Thyroid gland (tissue), 4 donors: ENCODE results near the gene PRR20G. TPM values are rescaled to one million over a fixed set of nuclear protein-coding genes. Genes with fewer than 3 reads are reported as not detected.

ENCODE experiments used
- DNase-seq, 2 donors: peaks; one replicate each; pipeline ENCODE4 v3.0.0-alpha.2; 2019
- H3K27ac ChIP-seq, 3 donors: fragments of 200-600 bp; sonication (generic); 1 replicate in 2 of 3; 2 replicates in 1 of 3; pipeline ENCODE4 v1.5.1; 2016 to 2019; ENCODE audit warnings: mild to moderate bottlenecking in 1 of 3, moderate library complexity in 1 of 3
- H3K27me3 ChIP-seq: fragments of 200-600 bp; sonication (generic); one replicate; pipeline ENCODE4 v1.5.1; 2019
- H3K36me3 ChIP-seq, 2 donors: fragments of 200-600 bp; sonication (generic); one replicate each; pipeline ENCODE4 v1.5.1; 2016 to 2019
- H3K4me1 ChIP-seq, 2 donors: fragments of 200-600 bp; sonication (generic); one replicate each; pipeline ENCODE4 v1.5.1; 2017 to 2019
- H3K4me3 ChIP-seq, 3 donors: fragments of 200-600 bp; sonication (generic); replicated peaks in 1 of 3; 1 replicate in 2 of 3; 2 replicates in 1 of 3; pipeline ENCODE4 v1.5.1; 2016; ENCODE audit warnings: mild to moderate bottlenecking in 1 of 3
- H3K9me3 ChIP-seq: fragments of 200-600 bp; sonication (generic); one replicate; pipeline ENCODE4 v1.5.1; 2017
- POLR2A ChIP-seq, 2 donors: fragments of 450-650 bp; IDR thresholded peaks; one replicate each; pipeline ENCODE4 v1.6.1; 2017; ENCODE audit warnings: antibody characterized with exemption in 2 of 2, mild to moderate bottlenecking in 2 of 2, moderate library complexity in 1 of 2
- WGBS, 2 donors: methylation state at CpG; one replicate each; pipeline ENCODE4 v1.1.5; 2017; 5-methylcytosine and 5-hydroxymethylcytosine counted together
- intact Hi-C: fragments of 100-400 bp; cut with DNase I; formaldehyde crosslinking; loops from one replicate; pipeline ENCODE4 v1.15.1; 2023
- small RNA-seq: library from RNA; depleted of rRNA; stranded (forward); fragments of <200 nt; gene quantifications from one replicate; pipeline ENCODE3, GENCODE V24; 2016
- total RNA-seq, 4 donors: library from RNA; depleted of rRNA; stranded (reverse); fragments of >200 nt; gene quantifications; one replicate each; pipeline ENCODE4 v1.2.3, GENCODE V29; 2016
- TF ChIP-seq, protein P1 (sequence below), 6 experiments: fragments of 200-600 bp in 3 of 6; fragments of 450-650 bp in 3 of 6; sonication (generic) in 3 of 6; IDR thresholded peaks; one replicate each; pipeline ENCODE4 v1.5.1; 2016 to 2019; ENCODE audit warnings: antibody characterized with exemption in 6 of 6, mild to moderate bottlenecking in 2 of 6, inconsistent platforms in 1 of 6, moderate library complexity in 1 of 6

PRR20G gene
- total RNA-seq, 4 donors from 2014 or later, result not detected

DNA sequence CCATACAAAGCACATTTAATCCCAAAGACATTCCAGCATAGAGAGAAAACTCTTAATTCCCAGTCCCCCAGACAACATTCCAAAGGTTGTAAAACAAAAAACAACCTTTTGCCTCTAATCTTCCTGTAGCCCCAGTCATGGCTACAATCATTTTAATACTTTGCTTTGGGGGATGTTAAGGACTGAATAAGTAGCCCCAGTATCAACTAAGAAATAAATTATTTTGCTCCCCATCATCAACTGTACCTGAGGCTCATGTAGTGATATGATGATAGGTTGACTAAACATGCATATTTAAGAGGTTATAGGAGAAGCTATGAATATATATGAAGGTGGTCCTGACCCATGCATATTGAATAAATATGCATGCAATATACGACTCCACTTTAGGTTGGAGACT, 40.6 kb downstream of the PRR20G start:
- intact Hi-C loops, result no loop called here

DNA sequence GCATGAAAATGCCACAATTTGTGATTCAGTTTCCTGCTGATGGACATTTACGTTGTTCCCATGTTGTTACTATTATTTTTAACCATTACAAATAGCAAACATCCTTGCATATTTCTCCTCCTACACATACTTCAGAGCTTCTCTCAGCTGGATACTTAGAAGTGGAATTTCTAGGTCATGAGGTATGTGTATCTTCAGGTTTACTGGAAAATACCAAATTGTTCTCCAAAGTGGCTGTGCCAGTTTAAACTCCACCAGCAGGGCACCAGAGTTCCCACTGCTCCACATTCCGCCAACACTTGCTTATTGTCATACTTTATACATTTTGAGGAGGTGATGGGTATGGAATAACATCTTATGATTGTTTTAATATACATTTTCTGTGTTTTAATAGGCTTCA, 49.2 kb downstream of the PRR20G start:
- no peak for DNase-seq
- Histone ChIP-seq H3K4me3 (no peak overlapping the region), H3K4me1 (no peaks in the 10 kb centered on the region), H3K9me3 (no peaks in the 10 kb centered on the region), H3K27me3 (no peaks in the 10 kb centered on the region), H3K36me3 (no peaks in the 10 kb centered on the region), H3K27ac (no peak overlapping the region)
- 72 to 75% methylated on average over 2 of the region's 2 CpGs for WGBS, 2 donors
- TF ChIP-seq, protein P1, sequence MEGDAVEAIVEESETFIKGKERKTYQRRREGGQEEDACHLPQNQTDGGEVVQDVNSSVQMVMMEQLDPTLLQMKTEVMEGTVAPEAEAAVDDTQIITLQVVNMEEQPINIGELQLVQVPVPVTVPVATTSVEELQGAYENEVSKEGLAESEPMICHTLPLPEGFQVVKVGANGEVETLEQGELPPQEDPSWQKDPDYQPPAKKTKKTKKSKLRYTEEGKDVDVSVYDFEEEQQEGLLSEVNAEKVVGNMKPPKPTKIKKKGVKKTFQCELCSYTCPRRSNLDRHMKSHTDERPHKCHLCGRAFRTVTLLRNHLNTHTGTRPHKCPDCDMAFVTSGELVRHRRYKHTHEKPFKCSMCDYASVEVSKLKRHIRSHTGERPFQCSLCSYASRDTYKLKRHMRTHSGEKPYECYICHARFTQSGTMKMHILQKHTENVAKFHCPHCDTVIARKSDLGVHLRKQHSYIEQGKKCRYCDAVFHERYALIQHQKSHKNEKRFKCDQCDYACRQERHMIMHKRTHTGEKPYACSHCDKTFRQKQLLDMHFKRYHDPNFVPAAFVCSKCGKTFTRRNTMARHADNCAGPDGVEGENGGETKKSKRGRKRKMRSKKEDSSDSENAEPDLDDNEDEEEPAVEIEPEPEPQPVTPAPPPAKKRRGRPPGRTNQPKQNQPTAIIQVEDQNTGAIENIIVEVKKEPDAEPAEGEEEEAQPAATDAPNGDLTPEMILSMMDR (IDR thresholded peaks at IDR 0.05), result no peak
- intact Hi-C loops, result no loop called here

More for the DNA sequence above, 40.6 kb downstream of the PRR20G start:
- Histone ChIP-seq H3K27ac (no peak overlapping the region), H3K27me3 (no peaks in the 10 kb centered on the region), H3K36me3 (no peaks in the 10 kb centered on the region), H3K4me3 (no peak overlapping the region), H3K9me3 (no peaks in the 10 kb centered on the region), H3K4me1 (no peaks in the 10 kb centered on the region)
- no peak for DNase-seq
- TF ChIP-seq, protein P1 (IDR thresholded peaks at IDR 0.05), result no peak
- no peak for TF ChIP-seq POLR2A (IDR thresholded peaks at IDR 0.05)
- WGBS, 2 donors, result 86 to 90% methylated on average over 1 of the region's 1 CpG

DNA sequence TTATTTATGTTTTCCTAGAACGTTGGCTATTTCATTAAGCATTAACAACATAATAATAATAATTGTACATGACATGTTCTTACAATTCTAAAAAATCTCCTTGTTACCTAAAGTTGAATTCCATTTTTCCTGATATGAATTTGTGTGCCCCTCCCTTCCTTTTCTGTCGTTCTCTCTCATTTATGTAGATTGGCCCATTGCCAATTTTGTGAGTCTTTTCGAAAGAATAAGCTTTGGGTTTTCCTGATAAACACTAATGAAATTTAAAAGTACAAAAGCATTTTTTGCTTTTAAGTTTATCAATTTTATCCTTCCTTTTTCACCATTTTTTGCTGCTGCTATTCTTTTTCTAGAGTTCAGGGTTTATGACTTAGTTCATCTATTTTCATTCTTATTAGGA, 50.0 kb downstream of the PRR20G start:
- Histone ChIP-seq H3K27ac (no peak overlapping the region), H3K9me3 (no peaks in the 10 kb centered on the region), H3K4me3 (no peak overlapping the region), H3K27me3 (no peaks in the 10 kb centered on the region), H3K4me1 (no peaks in the 10 kb centered on the region), H3K36me3 (no peaks in the 10 kb centered on the region)
- 31 to 49% methylated on average over 3 of the region's 3 CpGs for WGBS, 2 donors
- TF ChIP-seq POLR2A (IDR thresholded peaks at IDR 0.05), result no peak
- TF ChIP-seq, protein P1 (IDR thresholded peaks at IDR 0.05), result no peak
- intact Hi-C loops, result no loop called here
- no peak for DNase-seq

DNA sequence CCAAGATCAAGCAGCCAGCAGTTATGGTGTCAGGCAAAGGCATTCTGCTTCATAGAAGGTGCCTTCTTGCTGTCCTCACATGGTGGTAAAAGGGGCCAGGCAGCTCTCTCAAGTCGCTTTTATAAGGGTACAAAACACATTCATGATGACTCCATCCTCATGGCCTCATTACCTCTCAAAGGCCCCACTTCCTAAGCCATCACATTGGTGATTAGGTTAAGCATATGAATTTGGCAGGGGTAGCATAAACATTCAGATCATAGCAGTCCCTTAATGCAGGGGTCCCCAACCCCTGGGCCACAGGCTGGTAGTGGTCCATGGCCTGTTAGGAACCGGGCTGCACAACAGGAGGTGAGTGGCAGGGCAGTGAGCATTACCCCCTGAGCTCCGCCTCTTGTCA, 52.1 kb downstream of the PRR20G start:
- H3K36me3 ChIP-seq, result no peaks in the 10 kb centered on the region
- H3K27me3 ChIP-seq, result no peaks in the 10 kb centered on the region
- intact Hi-C loops, result no loop called here
- H3K9me3 ChIP-seq, result no peaks in the 10 kb centered on the region
- no peak overlapping the region for H3K4me3 ChIP-seq
- no peak for DNase-seq
- H3K4me1 ChIP-seq, result no peaks in the 10 kb centered on the region
- H3K27ac ChIP-seq, result no peak overlapping the region
- WGBS, 2 donors, result 71 to 72% methylated on average over 3 of the region's 3 CpGs
- TF ChIP-seq, protein P1 (IDR thresholded peaks at IDR 0.05), result no peak
- TF ChIP-seq POLR2A (IDR thresholded peaks at IDR 0.05), result no peak

DNA sequence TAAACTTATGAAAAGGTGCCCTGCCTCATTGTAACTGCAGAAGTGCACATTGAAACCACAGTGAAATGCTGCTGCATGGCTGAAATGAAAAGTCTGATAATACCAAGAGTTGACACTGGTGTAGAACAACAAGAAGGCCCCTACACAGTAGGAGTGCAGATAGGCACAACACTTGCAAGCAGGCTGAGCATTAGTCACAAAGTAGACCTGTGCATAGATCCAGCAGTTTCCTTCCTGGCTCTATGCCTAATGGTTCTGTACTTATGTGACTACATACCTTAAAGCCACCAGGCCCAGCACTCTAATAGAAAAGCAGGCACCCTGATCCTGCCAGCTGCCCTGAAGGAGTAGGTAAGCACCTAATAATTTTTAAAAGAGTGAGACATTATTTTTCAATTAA, 53.1 kb downstream of the PRR20G start:
- Histone ChIP-seq H3K4me3 (no peak overlapping the region), H3K36me3 (no peaks in the 10 kb centered on the region), H3K4me1 (no peaks in the 10 kb centered on the region), H3K27ac (no peak overlapping the region), H3K27me3 (no peaks in the 10 kb centered on the region), H3K9me3 (no peaks in the 10 kb centered on the region)
- TF ChIP-seq POLR2A (IDR thresholded peaks at IDR 0.05), result no peak
- TF ChIP-seq, protein P1 (IDR thresholded peaks at IDR 0.05), result no peak
- DNase-seq, result no peak
- intact Hi-C loops, result no loop called here

Small RNAs within 50 kb of the gene (small RNA-seq; reads per million reads assigned to genes)
- gene RNU6-1047P, result not detected

Other genes with a start within 250 kb of the PRR20G start
- not detected for gene PRR23E, start 94.9 kb downstream of the PRR20G start, total RNA-seq